ENCODE results near the gene TRPM2. TPM values are rescaled to one million over a fixed set of nuclear protein-coding genes. Genes with fewer than 3 reads are reported as not detected.

TRPM2 gene
- total RNA-seq, 4 donors from 2014 or later: 0.29 to 3.1 (median 1.8) TPM

- TF ChIP-seq CTCF (IDR thresholded peaks at IDR 0.05) (no peak), POLR2A (IDR thresholded peaks at IDR 0.05) (no peak)
- intact Hi-C loops (cut with DNase I; ENCODE audit: low total_unique reads): no loop called here
- Histone ChIP-seq H3K4me3 (no peak overlapping the region), H3K9me3 (no peaks in the 10 kb centered on the region), H3K36me3 (no peaks in the 10 kb centered on the region), H3K27me3 (no peaks in the 10 kb centered on the region), H3K27ac (no peak overlapping the region), H3K4me1 (no peaks in the 10 kb centered on the region)
- no peak for DNase-seq
Measured at GRCh38 chr21:44329971-44330681, 23.3 kb upstream of the TRPM2 start.

- Histone ChIP-seq H3K36me3 (no peaks in the 10 kb centered on the region), H3K4me3 (no peak overlapping the region), H3K27ac (no peak overlapping the region), H3K9me3 (no peaks in the 10 kb centered on the region), H3K27me3 (no peaks in the 10 kb centered on the region), H3K4me1 (no peaks in the 10 kb centered on the region)
- DNase-seq: no peak
- intact Hi-C loops (cut with DNase I; ENCODE audit: low total_unique reads): no loop called here
- TF ChIP-seq CTCF (IDR thresholded peaks at IDR 0.05): no peak
- TF ChIP-seq POLR2A (IDR thresholded peaks at IDR 0.05): no peak
Measured at GRCh38 chr21:44330698-44331097, 22.7 kb upstream of the TRPM2 start.

- intact Hi-C loops (cut with DNase I; ENCODE audit: low total_unique reads): no loop called here
- TF ChIP-seq POLR2A (IDR thresholded peaks at IDR 0.05) (no peak), CTCF (IDR thresholded peaks at IDR 0.05) (no peak)
- no peak overlapping the region for H3K27ac ChIP-seq
- H3K9me3 ChIP-seq: no peaks in the 10 kb centered on the region
- H3K4me1 ChIP-seq: no peaks in the 10 kb centered on the region
- no peaks in the 10 kb centered on the region for H3K36me3 ChIP-seq
- no peaks in the 10 kb centered on the region for H3K27me3 ChIP-seq
- H3K4me3 ChIP-seq: no peak overlapping the region
- no peak for DNase-seq
Measured at GRCh38 chr21:44331209-44331608, 22.2 kb upstream of the TRPM2 start.

- no peak for DNase-seq
- intact Hi-C loops (cut with DNase I; ENCODE audit: low total_unique reads): no loop called here
- Histone ChIP-seq H3K27ac (no peak overlapping the region), H3K4me3 (no peak overlapping the region), H3K4me1 (no peaks in the 10 kb centered on the region), H3K9me3 (no peaks in the 10 kb centered on the region), H3K36me3 (no peaks in the 10 kb centered on the region), H3K27me3 (no peaks in the 10 kb centered on the region)
- no peak for TF ChIP-seq POLR2A (IDR thresholded peaks at IDR 0.05)
- TF ChIP-seq CTCF (IDR thresholded peaks at IDR 0.05): no peak
Measured at GRCh38 chr21:44331650-44332307, 21.6 kb upstream of the TRPM2 start.

- Histone ChIP-seq H3K27ac (no peak overlapping the region), H3K9me3 (no peaks in the 10 kb centered on the region), H3K4me3 (no peak overlapping the region), H3K4me1 (no peaks in the 10 kb centered on the region), H3K36me3 (no peaks in the 10 kb centered on the region), H3K27me3 (no peaks in the 10 kb centered on the region)
- no peak for DNase-seq
- TF ChIP-seq CTCF (IDR thresholded peaks at IDR 0.05) (no peak), POLR2A (IDR thresholded peaks at IDR 0.05) (no peak)
- intact Hi-C loops (cut with DNase I; ENCODE audit: low total_unique reads): no loop called here
Measured at GRCh38 chr21:44332383-44332782, 21.0 kb upstream of the TRPM2 start.
